GM13976 (cell line): ENCODE data around the gene MUC2.

ENCODE experiments used
- DNase-seq: peaks from one replicate; pipeline ENCODE4 v3.0.0; 2012; ENCODE audit warnings: low spot score
- in situ Hi-C: fragments of 300-500 bp; cut with MboI; formaldehyde crosslinking; loops from one replicate; pipeline ENCODE4 v1.12.0; 2022; ENCODE audit warnings: low sequenced_read_pairs, mixed read lengths, inconsistent platforms; ENCODE audit not compliant: unreplicated experiment
- TF ChIP-seq, protein P1 (sequence below): IDR thresholded peaks from 2 replicates; pipeline ENCODE4 v1.5.1; 2012; ENCODE audit warnings: borderline replicate concordance, mild to moderate bottlenecking; ENCODE audit not compliant: insufficient read depth; ENCODE audit errors: extremely low read depth, missing control alignments, control extremely low read depth

The MUC2 gene

DNA sequence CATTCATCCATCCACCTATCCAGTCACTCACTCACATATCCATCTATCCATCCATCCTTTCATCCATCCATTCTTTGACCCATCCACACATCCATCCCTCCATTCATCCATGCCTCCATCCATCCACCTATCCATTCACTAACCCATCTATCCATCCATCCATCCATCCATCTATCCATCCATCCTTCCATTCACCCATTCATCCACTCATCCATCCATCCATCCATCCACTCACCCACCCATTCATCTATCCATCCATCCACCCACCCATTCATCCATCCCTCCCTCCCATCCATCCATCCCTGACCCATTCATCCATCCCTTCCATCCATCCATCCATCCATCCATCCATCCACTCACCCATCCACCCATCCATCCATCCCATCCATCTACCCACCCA lies 4.9 kb upstream of the MUC2 start:
- in situ Hi-C loops: no loop called here
- DNase-seq: no peak
- TF ChIP-seq, protein P1, sequence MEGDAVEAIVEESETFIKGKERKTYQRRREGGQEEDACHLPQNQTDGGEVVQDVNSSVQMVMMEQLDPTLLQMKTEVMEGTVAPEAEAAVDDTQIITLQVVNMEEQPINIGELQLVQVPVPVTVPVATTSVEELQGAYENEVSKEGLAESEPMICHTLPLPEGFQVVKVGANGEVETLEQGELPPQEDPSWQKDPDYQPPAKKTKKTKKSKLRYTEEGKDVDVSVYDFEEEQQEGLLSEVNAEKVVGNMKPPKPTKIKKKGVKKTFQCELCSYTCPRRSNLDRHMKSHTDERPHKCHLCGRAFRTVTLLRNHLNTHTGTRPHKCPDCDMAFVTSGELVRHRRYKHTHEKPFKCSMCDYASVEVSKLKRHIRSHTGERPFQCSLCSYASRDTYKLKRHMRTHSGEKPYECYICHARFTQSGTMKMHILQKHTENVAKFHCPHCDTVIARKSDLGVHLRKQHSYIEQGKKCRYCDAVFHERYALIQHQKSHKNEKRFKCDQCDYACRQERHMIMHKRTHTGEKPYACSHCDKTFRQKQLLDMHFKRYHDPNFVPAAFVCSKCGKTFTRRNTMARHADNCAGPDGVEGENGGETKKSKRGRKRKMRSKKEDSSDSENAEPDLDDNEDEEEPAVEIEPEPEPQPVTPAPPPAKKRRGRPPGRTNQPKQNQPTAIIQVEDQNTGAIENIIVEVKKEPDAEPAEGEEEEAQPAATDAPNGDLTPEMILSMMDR: no peak

DNA sequence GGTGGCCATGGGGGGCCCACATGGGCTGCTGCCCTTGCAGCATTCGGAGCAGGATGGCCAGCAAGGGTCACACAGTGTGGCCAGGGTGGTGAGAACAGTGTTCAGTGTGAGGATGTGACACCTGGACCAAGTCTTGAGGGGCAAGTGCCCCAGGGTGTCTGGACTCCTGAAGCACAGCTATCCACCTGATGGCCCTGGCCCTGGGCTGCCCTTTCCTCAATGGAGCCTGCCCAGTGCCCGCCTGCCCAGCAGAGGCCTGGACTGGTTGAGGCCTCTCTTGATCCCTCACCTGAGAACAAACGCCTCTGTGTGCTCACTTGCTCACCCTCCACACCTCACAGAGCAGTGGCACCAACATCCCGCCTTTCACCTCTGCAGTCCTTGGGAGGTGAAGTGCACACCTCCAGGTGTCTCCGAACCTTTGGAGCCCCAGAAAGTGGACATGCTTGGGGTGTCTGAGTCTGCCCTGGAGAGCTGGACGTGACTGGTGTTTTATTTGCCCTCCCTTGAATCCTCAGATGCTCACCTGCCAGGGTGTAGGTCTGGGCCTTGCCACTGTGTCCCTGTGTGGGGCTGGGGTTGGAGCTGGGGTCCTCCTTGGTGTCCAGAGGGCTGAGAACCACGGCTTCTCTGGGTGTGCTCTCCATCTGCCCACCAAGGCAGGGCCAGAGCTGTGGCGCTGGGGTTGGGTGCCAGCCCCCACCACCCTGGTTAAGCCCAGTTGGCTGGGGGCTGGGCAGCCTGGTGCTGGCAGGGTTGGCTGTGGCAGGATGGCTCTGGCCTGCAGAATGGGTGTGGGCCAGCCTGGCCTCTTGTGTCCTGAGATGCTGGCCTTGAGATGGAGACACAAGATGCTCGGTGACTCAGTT lies 3.8 kb upstream of the MUC2 start:
- in situ Hi-C loops: no loop called here
- DNase-seq: no peak
- TF ChIP-seq, protein P1: no peak

DNA sequence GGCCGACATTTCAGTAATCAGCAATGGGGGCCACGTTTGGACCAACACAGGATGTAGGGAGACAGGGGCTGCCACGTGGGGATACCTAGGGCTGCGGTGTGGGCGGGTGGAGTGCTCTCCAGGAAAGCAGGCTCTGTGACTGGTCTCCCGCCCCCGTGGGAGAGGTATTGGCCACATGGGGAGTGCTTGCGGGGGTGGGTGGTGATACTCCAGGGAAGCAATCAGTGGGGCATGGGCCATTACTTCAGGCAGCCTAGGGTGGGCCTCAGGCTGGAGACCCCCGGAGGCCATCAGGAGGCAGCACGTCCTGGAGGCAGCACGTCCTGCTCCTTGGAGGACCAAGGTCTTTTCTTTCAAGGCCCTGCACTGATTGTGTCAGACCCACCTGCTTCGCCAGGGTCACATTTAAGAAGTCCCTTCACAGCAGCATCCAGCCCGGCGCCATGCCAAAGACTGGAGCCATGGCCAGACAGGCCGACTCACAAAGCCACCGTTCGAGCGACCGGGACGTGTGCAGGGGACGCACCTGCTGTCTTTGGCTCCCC lies 3.0 kb upstream of the MUC2 start:
- in situ Hi-C loops: no loop called here
- DNase-seq: no peak
- TF ChIP-seq, protein P1: no peak

DNA sequence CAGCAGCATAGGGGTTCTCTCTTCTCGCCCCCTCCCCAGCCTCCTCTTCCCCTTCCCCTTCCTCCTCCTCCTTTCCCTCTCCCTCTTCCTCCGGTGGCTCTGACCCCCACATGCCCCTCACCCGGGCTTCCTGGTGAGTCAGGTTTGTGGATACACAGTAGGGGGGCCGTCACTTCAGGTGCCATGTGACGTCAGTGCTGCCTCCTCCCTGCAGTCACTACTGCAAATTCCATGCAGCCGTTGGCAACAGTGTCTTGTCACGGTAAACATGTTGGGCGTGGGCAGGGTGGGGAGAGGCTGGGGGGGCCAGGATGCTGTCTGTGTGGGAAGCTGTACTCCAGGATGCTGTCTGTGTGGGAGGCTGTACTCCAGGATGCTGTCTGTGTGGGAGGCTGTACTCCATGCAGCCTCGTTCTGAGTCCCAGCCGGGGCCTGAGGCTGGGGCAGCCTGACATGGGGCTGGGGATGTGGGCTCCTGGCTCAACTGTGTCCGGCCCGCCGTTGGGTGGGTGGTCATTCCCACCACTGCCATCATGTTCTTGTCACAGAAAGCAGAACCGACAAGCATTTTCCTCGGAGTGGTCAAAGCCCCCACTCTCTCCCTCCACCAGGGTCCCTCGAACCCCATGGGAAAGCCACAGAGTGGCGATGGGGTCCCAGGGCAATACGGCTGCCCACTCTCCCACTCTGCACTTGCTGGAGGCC lies 2.4 kb upstream of the MUC2 start:
- DNase-seq: no peak
- in situ Hi-C loops: no loop called here
- TF ChIP-seq, protein P1: no peak

DNA sequence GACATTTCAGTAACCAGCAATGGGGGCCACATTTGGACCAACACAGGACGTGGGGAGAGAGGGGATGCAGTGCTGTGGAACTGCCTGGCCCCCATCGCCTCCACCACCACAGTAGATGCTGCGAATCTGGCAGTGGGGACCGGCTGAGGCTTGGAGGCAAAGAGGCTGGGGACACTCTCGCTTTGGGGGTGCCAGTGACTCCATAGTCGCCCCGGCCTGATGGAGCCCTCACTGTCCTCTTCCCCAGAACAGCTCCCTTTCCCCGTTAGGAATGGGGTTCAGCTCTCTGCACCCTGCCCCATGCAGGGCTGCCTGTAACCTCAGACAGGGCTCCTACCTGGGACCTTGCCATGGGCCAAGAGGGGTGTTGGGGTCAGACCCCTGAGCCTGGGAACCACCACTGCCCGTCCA lies 1.8 kb upstream of the MUC2 start:
- TF ChIP-seq, protein P1: no peak
- in situ Hi-C loops: no loop called here
- no peak for DNase-seq

DNA sequence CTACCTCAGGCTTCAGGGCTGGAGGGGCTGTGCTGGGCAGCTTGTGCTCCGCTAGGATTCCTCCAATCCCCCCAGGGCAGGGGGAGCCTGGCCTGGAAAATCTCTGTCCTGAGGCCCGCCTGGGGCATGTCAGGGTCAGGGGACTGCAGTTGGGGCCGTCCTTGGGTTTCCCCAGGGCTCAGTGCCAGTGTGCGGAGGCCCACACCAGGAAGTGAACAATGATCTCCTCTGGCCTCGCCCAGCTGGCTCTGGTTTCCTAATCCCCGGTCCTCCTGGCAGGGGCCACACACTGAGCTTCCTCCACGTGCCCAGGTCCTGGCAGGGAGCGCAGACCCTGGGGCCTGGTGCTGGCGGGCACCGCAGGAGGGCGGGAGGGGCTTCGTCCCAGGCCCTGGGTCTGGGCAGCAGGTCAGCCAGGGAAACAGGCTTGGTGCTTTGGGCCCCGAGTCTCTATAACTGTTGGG lies 1.4 kb upstream of the MUC2 start:
- TF ChIP-seq, protein P1: no peak
- DNase-seq: no peak
- in situ Hi-C loops: no loop called here
